ENCODE data around the gene C3orf70. TPM values are rescaled to one million over a fixed set of nuclear protein-coding genes. Genes with fewer than 3 reads are reported as not detected.

Gene C3orf70
- total RNA-seq, 4 donors from 2014 or later: 13.9 to 16.4 (median 14.8) TPM

- DNase-seq: no peak
- 93 to 100% methylated on average over 2 of the region's 2 CpGs for WGBS, 2 donors (ENCODE audit: low coverage in 1 of 2)
- Histone ChIP-seq H3K4me1 (peaks cover 0 to 7% (median 0%) of the 10 kb centered on the region in 4 donors), H3K9me3 (no peaks in the 10 kb centered on the region), H3K27me3 (no peaks in the 10 kb centered on the region), H3K27ac (no peak overlapping the region), H3K4me3 (no peak overlapping the region), H3K36me3 (no peaks in the 10 kb centered on the region)
- in situ Hi-C loops (cut with MboI; ENCODE audit: low pct_ligation_motif_present in 1 of 4, low pct_unique_long_range_greater_than_20kb in 1 of 4, low sequenced_read_pairs in 3 of 4) (no loop called here), intact Hi-C loops (cut with DNase I; ENCODE audit: low total_unique reads) (no loop called here)
- TF ChIP-seq EP300 (IDR thresholded peaks at IDR 0.05; ENCODE audit: low read depth) (no peak), POLR2A (IDR thresholded peaks at IDR 0.05) (no peak), CTCF (IDR thresholded peaks at IDR 0.05) (no peak), POLR2AphosphoS5 (IDR thresholded peaks at IDR 0.05) (no peak)
These were observed 23.8 kb downstream of the C3orf70 start for GRCh38 chr3:185129083-185129482.

GRCh38 chr3:185126201-185126600 is 26.7 kb downstream of the C3orf70 start:
- WGBS, 2 donors (ENCODE audit: low coverage in 1 of 2): 87 to 91% methylated on average over 3 of the region's 3 CpGs
- no peak for DNase-seq
- H3K36me3 ChIP-seq: no peaks in the 10 kb centered on the region
- intact Hi-C loops (cut with DNase I; ENCODE audit: low total_unique reads): no loop called here
- TF ChIP-seq POLR2A (IDR thresholded peaks at IDR 0.05) (no peak), EP300 (IDR thresholded peaks at IDR 0.05; ENCODE audit: low read depth) (no peak), CTCF (IDR thresholded peaks at IDR 0.05) (no peak), POLR2AphosphoS5 (IDR thresholded peaks at IDR 0.05) (no peak)
- no peaks in the 10 kb centered on the region for H3K9me3 ChIP-seq
- H3K27ac ChIP-seq: no peak overlapping the region
- in situ Hi-C loops (cut with MboI; ENCODE audit: low pct_ligation_motif_present in 1 of 4, low pct_unique_long_range_greater_than_20kb in 1 of 4, low sequenced_read_pairs in 3 of 4): no loop called here
- no peak overlapping the region for H3K4me3 ChIP-seq
- no peaks in the 10 kb centered on the region for H3K27me3 ChIP-seq
- no peaks in the 10 kb centered on the region for H3K4me1 ChIP-seq

GRCh38 chr3:185120126-185120525 is 32.7 kb downstream of the C3orf70 start:
- intact Hi-C loops (cut with DNase I; ENCODE audit: low total_unique reads) (no loop called here), in situ Hi-C loops (cut with MboI; ENCODE audit: low pct_ligation_motif_present in 1 of 4, low pct_unique_long_range_greater_than_20kb in 1 of 4, low sequenced_read_pairs in 3 of 4) (no loop called here)
- 96 to 97% methylated on average over 3 of the region's 3 CpGs for WGBS, 2 donors (ENCODE audit: low coverage in 1 of 2)
- Histone ChIP-seq H3K9me3 (no peaks in the 10 kb centered on the region), H3K27me3 (no peaks in the 10 kb centered on the region), H3K4me3 (no peak overlapping the region), H3K36me3 (no peaks in the 10 kb centered on the region), H3K27ac (no peak overlapping the region), H3K4me1 (no peaks in the 10 kb centered on the region)
- TF ChIP-seq CTCF (IDR thresholded peaks at IDR 0.05) (no peak), POLR2A (IDR thresholded peaks at IDR 0.05) (no peak), EP300 (IDR thresholded peaks at IDR 0.05; ENCODE audit: low read depth) (no peak), POLR2AphosphoS5 (IDR thresholded peaks at IDR 0.05) (no peak)
- DNase-seq: no peak

- no peak for TF ChIP-seq POLR2AphosphoS5 (IDR thresholded peaks at IDR 0.05)
- no peak for TF ChIP-seq CTCF (IDR thresholded peaks at IDR 0.05)
- TF ChIP-seq POLR2A (IDR thresholded peaks at IDR 0.05): no peak
- TF ChIP-seq EP300 (IDR thresholded peaks at IDR 0.05; ENCODE audit: low read depth): no peak
- Histone ChIP-seq H3K4me1 (peaks cover 0 to 6% (median 0%) of the 10 kb centered on the region in 4 donors), H3K27ac (no peak overlapping the region), H3K36me3 (no peaks in the 10 kb centered on the region), H3K27me3 (no peaks in the 10 kb centered on the region), H3K4me3 (no peak overlapping the region), H3K9me3 (no peaks in the 10 kb centered on the region)
- DNase-seq: no peak
- in situ Hi-C loops (cut with MboI; ENCODE audit: low pct_ligation_motif_present in 1 of 4, low pct_unique_long_range_greater_than_20kb in 1 of 4, low sequenced_read_pairs in 3 of 4): no loop called here
- intact Hi-C loops (cut with DNase I; ENCODE audit: low total_unique reads): no loop called here
These were observed 37.5 kb downstream of the C3orf70 start for GRCh38 chr3:185115371-185115770.
